Medulla oblongata (tissue), 1 donor: ENCODE results near the gene ASTN1.

Source experiments
- DNase-seq: peaks from one replicate; pipeline ENCODE4 v3.0.0-alpha.2; 2015; ENCODE audit errors: extremely low spot score

ASTN1 gene

DNA sequence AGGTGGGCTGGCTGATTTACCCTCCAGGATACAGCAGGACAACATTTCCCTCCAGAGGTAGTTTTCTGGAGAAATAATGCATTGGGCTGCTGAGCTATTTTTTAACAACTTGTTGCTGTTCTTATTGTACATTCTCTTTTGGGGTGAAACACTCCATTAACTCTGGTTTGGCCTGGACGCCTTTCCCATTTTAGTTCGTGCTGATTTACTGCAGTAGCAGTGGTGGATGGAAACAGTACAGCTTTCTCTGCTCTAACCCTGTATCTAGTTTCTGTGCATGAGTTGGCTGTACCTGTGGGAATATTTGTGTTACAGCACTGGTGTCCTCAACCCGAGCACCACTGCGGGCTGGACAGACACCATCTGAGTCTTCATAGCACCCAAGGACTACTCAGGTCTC is 325.3 kb downstream of the ASTN1 start:
- DNase-seq: no peak

DNA sequence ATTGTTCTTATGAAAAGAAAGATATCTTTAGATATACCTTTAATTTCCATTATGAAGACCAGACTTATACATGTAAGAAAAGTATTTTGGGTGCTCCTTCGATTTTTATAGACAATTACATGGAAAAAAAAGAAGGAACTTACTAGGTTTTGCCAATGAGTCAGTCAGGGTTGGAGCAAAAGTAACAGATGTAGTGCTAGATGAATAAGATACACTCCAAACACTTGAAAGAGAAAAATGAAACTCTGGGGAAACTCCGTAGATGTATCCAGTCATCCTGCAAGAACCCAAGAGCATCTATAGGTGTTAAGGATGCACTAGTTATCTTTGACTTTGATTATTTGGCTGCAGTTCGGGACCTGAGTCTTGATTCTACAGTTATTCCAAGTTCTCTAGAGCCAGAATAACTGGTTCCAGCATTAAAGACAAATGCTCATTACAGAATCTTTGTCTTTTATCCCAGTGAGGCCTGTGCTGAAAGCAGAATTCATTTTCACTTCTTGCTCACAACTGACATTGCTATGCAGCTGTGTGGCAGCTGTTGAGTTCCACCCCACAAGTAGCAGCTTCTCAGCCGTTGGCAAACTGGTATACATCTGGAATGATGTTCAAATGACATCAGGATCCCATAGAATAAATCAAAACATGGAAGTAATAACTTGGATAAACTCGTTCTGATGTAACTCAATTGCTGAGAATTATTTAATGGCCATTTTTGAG is 326.1 kb downstream of the ASTN1 start:
- DNase-seq: no peak

DNA sequence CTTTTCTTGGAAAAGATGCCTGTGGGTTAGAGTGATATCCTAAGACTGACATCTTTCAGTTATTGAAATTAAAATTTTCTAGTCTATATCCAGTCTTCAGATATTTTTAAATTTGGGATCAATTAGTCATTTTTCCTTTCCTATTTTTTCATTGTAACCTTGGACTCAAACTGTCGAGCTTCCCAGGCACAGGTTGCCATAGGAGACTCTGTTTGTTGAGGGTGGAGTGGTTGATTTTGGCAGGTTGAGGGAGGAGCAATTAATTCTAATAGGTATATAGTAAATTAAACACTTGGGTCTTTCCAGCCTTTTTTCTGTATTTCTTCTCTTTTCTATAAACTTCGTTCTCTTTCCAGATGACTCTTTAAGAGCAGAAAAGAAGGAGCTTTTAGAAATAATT is 326.8 kb downstream of the ASTN1 start:
- DNase-seq: no peak

DNA sequence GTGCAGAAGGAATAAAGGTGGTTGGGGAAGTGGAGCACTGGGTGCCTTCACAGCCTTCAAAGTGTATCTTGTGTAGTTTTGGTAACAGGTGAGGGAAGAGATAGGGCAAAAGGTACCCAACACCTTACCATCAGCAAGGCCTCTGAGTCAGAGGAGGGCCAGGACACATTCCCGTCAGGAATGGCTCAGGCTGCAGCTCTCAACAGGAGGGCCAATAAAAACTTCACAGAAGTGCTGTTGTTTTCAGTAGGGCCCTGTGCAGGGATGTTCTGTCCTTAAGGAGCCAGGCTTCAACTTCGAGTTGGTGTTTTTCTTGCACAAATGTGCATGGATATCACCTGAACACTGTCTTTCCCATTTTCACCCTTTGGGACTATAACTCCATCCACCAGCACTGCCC is 333.4 kb downstream of the ASTN1 start:
- DNase-seq: no peak

DNA sequence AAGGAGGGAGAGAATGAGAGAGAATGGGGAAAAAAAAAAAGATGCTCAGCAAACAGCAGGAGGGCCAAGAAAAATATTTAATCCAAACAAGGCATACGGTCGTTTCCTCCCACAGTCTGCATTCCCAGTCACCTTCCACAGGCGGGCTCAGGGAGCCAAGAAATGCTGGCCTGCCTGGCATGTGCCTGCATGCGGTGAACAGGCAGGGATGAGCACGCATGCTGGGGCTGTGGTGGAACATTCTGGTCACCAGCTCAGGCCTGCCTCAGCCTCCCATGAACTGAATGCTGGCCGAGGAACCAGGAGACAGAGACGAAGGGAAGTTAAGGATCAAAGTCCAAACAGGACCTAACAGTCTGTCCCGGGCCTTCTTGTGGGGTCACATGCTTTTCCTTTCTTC is 335.3 kb downstream of the ASTN1 start:
- DNase-seq: no peak

DNA sequence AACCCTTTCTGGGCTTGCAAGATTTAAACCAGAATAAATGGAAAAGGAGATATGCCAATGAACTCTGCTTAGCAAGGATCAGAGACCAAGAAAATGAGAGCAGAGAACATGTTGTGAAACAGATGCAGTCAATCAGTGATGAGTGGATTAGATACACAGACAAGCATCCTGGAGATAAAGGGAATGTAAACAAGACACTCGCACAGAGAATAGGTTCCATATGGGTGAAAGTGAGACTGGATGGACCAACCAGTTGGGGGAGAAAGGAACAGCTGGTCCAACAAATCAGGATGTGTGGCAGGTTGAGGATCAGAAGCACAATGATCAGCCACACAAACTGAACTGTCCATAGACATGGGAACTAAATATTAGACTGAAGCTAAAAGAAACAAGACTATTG is 338.2 kb downstream of the ASTN1 start:
- no peak for DNase-seq

DNA sequence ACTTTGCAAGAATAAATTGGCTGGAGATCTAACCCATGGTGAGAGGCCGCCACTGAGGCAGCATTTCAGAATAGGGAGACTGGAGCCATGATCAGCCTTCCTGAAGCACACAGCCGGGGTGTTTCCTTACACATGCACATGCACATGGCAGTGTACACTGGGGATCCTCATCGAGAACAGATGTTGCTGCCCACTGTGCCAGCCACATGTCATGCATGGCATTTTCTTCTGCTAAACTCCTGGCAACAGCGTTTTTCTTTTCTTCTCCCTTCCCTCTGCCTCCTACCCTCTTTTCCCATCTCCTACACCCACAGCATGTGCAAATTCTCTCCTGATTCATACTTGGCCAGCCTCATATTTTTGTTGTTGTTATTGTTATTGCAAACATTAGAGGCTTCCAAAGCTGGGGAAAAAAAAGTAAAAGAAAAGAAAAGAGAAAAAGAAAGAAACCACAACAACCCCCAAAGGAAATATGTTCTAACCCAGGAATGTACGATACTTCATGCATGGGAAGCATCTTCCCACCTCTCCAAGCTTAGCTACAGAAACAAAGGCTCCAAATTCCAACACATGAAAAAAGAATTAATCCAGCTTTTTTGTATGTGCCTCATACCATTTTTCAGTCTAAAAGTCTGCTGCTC is 344.0 kb downstream of the ASTN1 start:
- DNase-seq: no peak

DNA sequence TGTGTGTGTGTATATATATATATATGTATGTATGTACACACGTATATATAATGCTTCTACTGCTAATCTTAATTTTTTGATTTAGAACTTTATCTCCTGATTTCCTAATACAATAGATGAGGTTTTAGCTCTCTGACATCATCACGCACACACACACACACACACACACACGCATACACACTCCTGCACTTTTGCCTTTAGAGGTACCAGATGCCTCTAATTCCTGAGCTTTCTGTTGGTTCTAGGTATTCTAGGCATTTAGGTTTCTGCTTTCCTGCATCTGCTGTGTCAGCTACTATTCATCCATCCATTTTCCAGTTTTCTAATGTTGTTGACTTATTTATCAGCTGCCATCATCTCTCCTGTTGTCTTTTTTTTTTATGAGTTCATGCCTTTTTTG is 348.3 kb downstream of the ASTN1 start:
- no peak for DNase-seq

DNA sequence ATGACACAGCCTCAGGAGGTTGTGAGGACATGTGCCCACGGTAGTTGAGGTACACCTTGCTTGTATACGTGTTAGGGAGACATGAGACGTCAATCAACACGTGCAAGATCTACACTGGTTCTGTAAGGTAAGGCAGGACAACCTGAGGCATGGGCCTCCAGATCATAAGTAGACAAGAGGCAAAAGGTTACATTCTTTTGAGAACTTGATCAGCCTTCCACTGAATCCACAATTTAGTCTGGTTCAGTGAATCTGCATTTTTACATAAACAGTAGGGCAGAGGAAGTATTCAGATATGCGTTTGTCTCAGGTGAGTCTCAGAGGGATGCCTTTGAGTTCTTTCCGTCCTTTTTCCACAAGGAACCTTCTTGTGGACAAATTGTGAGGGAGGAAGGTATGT is 348.9 kb downstream of the ASTN1 start:
- DNase-seq: no peak

DNA sequence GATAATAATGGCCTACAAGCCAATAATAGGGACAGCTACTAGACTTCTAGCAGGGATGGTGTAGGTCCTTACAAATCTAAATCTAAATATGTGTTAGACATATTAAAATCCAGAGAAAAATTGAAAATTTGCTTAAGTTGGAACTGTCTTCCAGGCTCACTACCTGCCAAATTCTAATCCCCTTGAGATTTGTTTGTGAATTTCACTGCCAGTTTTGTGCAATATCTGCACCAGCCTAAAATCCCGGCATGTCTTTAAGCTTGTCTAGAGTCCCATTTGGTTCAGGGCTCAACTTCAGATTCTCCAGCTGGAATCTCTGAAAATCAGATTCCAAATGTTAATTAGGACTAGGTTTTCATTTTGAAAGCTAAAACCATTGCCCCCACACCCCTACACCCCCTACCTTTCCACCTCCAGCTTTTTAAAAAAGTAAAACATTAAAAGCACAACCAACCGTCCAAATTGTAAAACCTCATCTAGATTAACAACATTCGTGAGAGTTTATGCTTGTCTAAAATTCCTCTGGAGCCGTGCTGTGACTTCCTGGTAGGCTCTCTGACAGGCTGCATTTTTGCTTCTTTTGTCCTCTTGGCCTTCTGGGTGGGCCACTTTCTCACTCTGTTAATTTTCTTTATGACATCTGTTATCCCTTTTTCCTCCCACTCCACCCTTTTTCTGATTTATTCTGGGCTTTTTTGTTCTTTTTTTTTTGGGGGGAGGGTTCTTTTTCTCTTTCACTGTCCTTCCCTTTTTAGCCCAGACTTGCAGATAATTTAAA is 352.8 kb downstream of the ASTN1 start:
- no peak for DNase-seq

DNA sequence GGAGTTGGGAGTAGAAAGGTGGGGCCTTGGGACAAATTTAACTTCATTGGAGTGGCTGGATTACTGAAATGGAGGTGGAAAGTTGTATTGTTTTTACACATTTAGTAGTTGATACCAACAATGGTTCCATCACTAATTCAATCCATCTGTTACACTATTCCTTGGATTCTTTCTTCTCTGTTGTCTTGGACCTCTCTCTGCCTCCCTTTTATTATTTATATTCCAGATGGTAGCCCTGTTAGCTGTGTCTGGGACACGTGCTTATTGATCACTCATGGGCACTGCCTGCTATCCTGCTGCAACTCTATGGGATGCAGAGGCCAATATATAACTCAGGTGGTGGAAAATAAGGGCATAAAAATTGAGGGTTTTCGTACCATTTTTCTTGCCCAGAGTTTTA is 355.2 kb downstream of the ASTN1 start:
- no peak for DNase-seq
